A549 (cell line): ENCODE data around the gene HERC2. TPM values are rescaled to one million over a fixed set of nuclear protein-coding genes. Genes with fewer than 3 reads are reported as not detected.

Experiments used
- ATAC-seq, 2 experiments: fragments of 200-7000 bp in 1 of 2; fragments of >200 bp in 1 of 2; cut with Nextera tagmentation in 1 of 2; cut with Tn5 transposase in 1 of 2; 3 replicates each; pipeline versions ENCODE4 v1.8.0 to v1.9.1; 2018 to 2020; ENCODE audit warnings: mild to moderate bottlenecking in 1 of 2, moderate library complexity in 1 of 2
- CTCF ChIA-PET: fragments of 300-600 bp; sonication (Branson Sonifier 250); formaldehyde crosslinking; extraction: SDS; loops from one replicate; lab custom pipeline; 2021; ENCODE audit warnings: antibody characterized with exemption, inconsistent platforms; lab: Yijun Ruan, JAX
- POLR2A ChIA-PET: fragments of 350-600 bp; formaldehyde crosslinking; extraction: SDS; loops from one replicate; lab custom pipeline; 2021; ENCODE audit warnings: antibody characterized with exemption, inconsistent platforms; lab: Yijun Ruan, JAX
- DNase-seq, 2 experiments: peaks; one replicate each; pipeline versions ENCODE4 v3.0.0 to v3.0.0-alpha.2; 2011 to 2016; ENCODE audit warnings: low read depth in 1 of 2, low spot score in 1 of 2
- FAIRE-seq: peaks from 2 replicates; lab custom pipeline; 2011; peaks lifted over from hg19 to GRCh38; lab: Jason Lieb, UNC
- H3K27ac ChIP-seq, 2 experiments: fragments of >200 bp; sonication (Bioruptor Twin); formaldehyde crosslinking; 3 replicates each; pipeline ENCODE4 v1.5.1; 2016 to 2017
- H3K4me1 ChIP-seq: fragments of >200 bp; sonication (Bioruptor Twin); formaldehyde crosslinking; 3 replicates; pipeline ENCODE4 v1.6.1; 2016
- H3K4me2 ChIP-seq: fragments of >200 bp; sonication (Bioruptor Twin); formaldehyde crosslinking; 3 replicates; pipeline ENCODE4 v1.6.1; 2016
- H3K4me3 ChIP-seq: fragments of >200 bp; sonication (Bioruptor Twin); formaldehyde crosslinking; 3 replicates; pipeline ENCODE4 v1.5.1; 2016
- H3K9me3 ChIP-seq: fragments of >200 bp; sonication (Bioruptor Twin); formaldehyde crosslinking; 3 replicates; pipeline ENCODE4 v1.6.1; 2016
- CEBPB ChIP-seq, 2 experiments: fragments of >200 bp in 1 of 2; sonication (Bioruptor Twin) in 1 of 2; formaldehyde crosslinking in 1 of 2; IDR thresholded peaks; 2 replicates each; pipeline ENCODE4 v1.6.1; 2012 to 2016
- CHD4 ChIP-seq: fragments of 200-600 bp; sonication (generic); IDR thresholded peaks from 2 replicates; pipeline ENCODE4 v1.6.1; 2016; ENCODE audit warnings: antibody characterized with exemption, mild to moderate bottlenecking, borderline replicate concordance
- EHF ChIP-seq: fragments of 250-450 bp; sonication (Bioruptor Pico); IDR thresholded peaks from 2 replicates; pipeline ENCODE4 v1.5.0; 2020; ENCODE audit warnings: mild to moderate bottlenecking
- EP300 ChIP-seq, 2 experiments: fragments of >200 bp; sonication (Bioruptor Twin); formaldehyde crosslinking; IDR thresholded peaks; 2 replicates in 1 of 2; 3 replicates in 1 of 2; pipeline ENCODE4 v1.6.1; 2016 to 2017
- FOSB ChIP-seq: fragments of 250-450 bp; sonication (Bioruptor Pico); IDR thresholded peaks from 2 replicates; pipeline ENCODE4 v1.5.0; 2020; ENCODE audit warnings: mild to moderate bottlenecking, moderate library complexity
- KDM1A ChIP-seq: fragments of 200-600 bp; sonication (generic); IDR thresholded peaks from 2 replicates; pipeline ENCODE4 v1.6.1; 2016; ENCODE audit warnings: low read depth, mild to moderate bottlenecking
- KDM5A ChIP-seq: fragments of 200-600 bp; sonication (generic); IDR thresholded peaks from 2 replicates; pipeline ENCODE4 v1.6.1; 2016; ENCODE audit warnings: antibody characterized with exemption, mild to moderate bottlenecking
- NR3C1 ChIP-seq: fragments of >200 bp; sonication (Bioruptor Twin); formaldehyde crosslinking; IDR thresholded peaks from 3 replicates; pipeline ENCODE4 v1.6.1; 2017
- PHF8 ChIP-seq: fragments of 200-600 bp; sonication (generic); IDR thresholded peaks from 2 replicates; pipeline ENCODE4 v1.6.1; 2016; ENCODE audit warnings: low read depth, mild to moderate bottlenecking, antibody characterized with exemption, moderate library complexity, borderline replicate concordance
- POLR2A ChIP-seq: IDR thresholded peaks from 2 replicates; pipeline ENCODE4 v1.6.1; 2012; ENCODE audit warnings: mild to moderate bottlenecking, low read length
- POLR2AphosphoS2 ChIP-seq: conservative IDR thresholded peaks from 2 replicates; pipeline ENCODE4 v1.6.1; 2012; ENCODE audit warnings: low read length, improper control_type of control experiment, inconsistent platforms
- RAD21 ChIP-seq, 2 experiments: fragments of >200 bp in 1 of 2; sonication (Bioruptor Twin) in 1 of 2; formaldehyde crosslinking in 1 of 2; IDR thresholded peaks in 1 of 2; conservative IDR thresholded peaks in 1 of 2; 2 replicates in 1 of 2; 3 replicates in 1 of 2; pipeline ENCODE4 v1.6.1; 2012 to 2018; ENCODE audit warnings: inconsistent platforms in 1 of 2
- RNF2 ChIP-seq: fragments of 200-600 bp; sonication (generic); IDR thresholded peaks from 2 replicates; pipeline ENCODE4 v1.6.1; 2016; ENCODE audit warnings: low read depth, mild to moderate bottlenecking, antibody characterized with exemption, moderate library complexity, borderline replicate concordance
- SMC3 ChIP-seq: fragments of >200 bp; sonication (Bioruptor Twin); formaldehyde crosslinking; IDR thresholded peaks from 3 replicates; pipeline ENCODE4 v1.6.1; 2018; ENCODE audit warnings: inconsistent platforms
- SREBF2 ChIP-seq: fragments of 450-650 bp; IDR thresholded peaks from 2 replicates; pipeline ENCODE4 v1.6.1; 2014; ENCODE audit warnings: mild to moderate bottlenecking, moderate library complexity
- USF2 ChIP-seq: fragments of 450-650 bp; IDR thresholded peaks from 2 replicates; pipeline ENCODE4 v1.6.1; 2014; ENCODE audit warnings: antibody characterized with exemption
- ZNF302 ChIP-seq: fragments of 250-450 bp; sonication (Bioruptor Pico); IDR thresholded peaks from 2 replicates; pipeline ENCODE4 v1.9.0; 2021; ENCODE audit warnings: inconsistent platforms, mild to moderate bottlenecking, moderate library complexity
- ZSCAN20 ChIP-seq: fragments of 250-450 bp; sonication (Bioruptor Pico); IDR thresholded peaks from 2 replicates; pipeline ENCODE4 v1.8.0; 2022; ENCODE audit warnings: mild to moderate bottlenecking, moderate library complexity
- WGBS: methylation state at CpG from one replicate; pipeline ENCODE4 v1.1.6; 2017; ENCODE audit errors: missing lambda C conversion rate; 5-methylcytosine and 5-hydroxymethylcytosine counted together
- polyA plus RNA-seq, 4 experiments: library from polyadenylated mRNA; depleted of rRNA in 3 of 4; stranded (reverse); fragments of >200 nt; fragmentation: RNase III in 1 of 4; extraction: RNeasy Plus Mini Kit Qiagen cat#74134 plus additional on column Dnase treatment in 1 of 4; gene quantifications; 2 replicates in 3 of 4; 3 replicates in 1 of 4; pipeline ENCODE4 v1.2.3, GENCODE V29; 2011 to 2017
- TF ChIP-seq, protein P1 (sequence below): IDR thresholded peaks from 2 replicates; pipeline ENCODE4 v1.6.1; 2012
- TF ChIP-seq, protein P2 (sequence below): fragments of >200 bp; sonication (Bioruptor Twin); formaldehyde crosslinking; IDR thresholded peaks from 3 replicates; pipeline ENCODE4 v1.5.1; 2016

HERC2 gene
- polyA plus RNA-seq, 2 of the 4 experiments (the other 2 are of a cell fraction): 31.4 to 32.8 TPM

DNA sequence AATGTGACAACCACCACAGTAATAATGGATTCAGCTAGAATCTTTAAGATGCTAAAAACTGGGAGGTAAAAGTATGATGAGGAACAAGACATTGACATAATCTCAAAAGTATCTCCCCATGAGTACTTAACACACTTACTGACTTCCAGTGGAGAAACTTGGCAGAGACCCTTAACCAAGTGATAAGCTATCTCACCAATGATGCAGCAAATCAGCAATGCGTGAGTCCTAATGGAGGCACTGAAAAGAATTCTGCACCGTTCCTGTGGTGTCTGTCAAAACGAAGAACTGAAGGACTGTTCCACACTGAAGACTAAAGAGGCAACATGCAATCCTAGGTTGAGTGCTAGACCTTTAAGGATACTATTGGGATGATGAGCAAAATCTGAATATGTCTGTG, 154.9 kb downstream of the HERC2 start:
- no peak overlapping the region for H3K4me3 ChIP-seq
- no peak for DNase-seq
- H3K4me2 ChIP-seq: no peak overlapping the region
- ChIA-PET POLR2A (no interaction called here), CTCF (no interaction called here)
- no peak overlapping the region for H3K27ac ChIP-seq
- H3K4me1 ChIP-seq: no peaks in the 10 kb centered on the region
- H3K9me3 ChIP-seq: no peaks in the 10 kb centered on the region
- TF ChIP-seq KDM5A (no peak), RAD21 (conservative IDR thresholded peaks at IDR 0.05 in 1 of 2, IDR thresholded peaks at IDR 0.05 in 1 of 2) (no peak), SMC3 (no peak), USF2 (no peak), EP300 (IDR thresholded peaks at IDR 0.05) (no peak), FOSB (CRISPR knock-in tag) (no peak), NR3C1 (no peak)
- TF ChIP-seq, protein P1, sequence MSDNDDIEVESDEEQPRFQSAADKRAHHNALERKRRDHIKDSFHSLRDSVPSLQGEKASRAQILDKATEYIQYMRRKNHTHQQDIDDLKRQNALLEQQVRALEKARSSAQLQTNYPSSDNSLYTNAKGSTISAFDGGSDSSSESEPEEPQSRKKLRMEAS: no peak
- TF ChIP-seq, all 56 proteins: peak for 0
- FAIRE-seq (no peak), ATAC-seq (no peak)
- 96% methylated on average over 3 of the region's 3 CpGs for WGBS

- WGBS: 98% methylated on average over 1 of the region's 1 CpG
- ChIA-PET CTCF (interaction anchor here (0.6 kb wide), 1 partner anchor 1872 kb away, joined by 4 read pairs; no protein-coding TSS in a partner anchor), POLR2A (no interaction called here)
- Histone ChIP-seq H3K4me2 (no peak overlapping the region), H3K4me1 (no peaks in the 10 kb centered on the region), H3K27ac (no peak overlapping the region), H3K4me3 (no peak overlapping the region), H3K9me3 (no peaks in the 10 kb centered on the region)
- DNase-seq: no peak
- no peak for FAIRE-seq
- TF ChIP-seq POLR2AphosphoS2: no peak
- no peak for ATAC-seq
Measured at GRCh38 chr15:28165791-28166190, 156.2 kb downstream of the HERC2 start.

- 0 out of 2 replicates have a peak, but pooled peaks have one; percentile 18 for TF ChIP-seq POLR2A
- no peak for TF ChIP-seq SREBF2
- TF ChIP-seq, all 56 proteins: peak for 1
- WGBS: 86% methylated on average over 3 of the region's 3 CpGs
- no peak overlapping the region for H3K4me2 ChIP-seq
- ATAC-seq: no peak
- CTCF ChIA-PET: no interaction called here
- no peak overlapping the region for H3K4me3 ChIP-seq
- H3K4me1 ChIP-seq: no peaks in the 10 kb centered on the region
- POLR2A ChIA-PET: no interaction called here
- no peaks in the 10 kb centered on the region for H3K9me3 ChIP-seq
- FAIRE-seq: no peak
- DNase-seq: no peak
- H3K27ac ChIP-seq: no peak overlapping the region
Measured at GRCh38 chr15:28164876-28165275, 157.1 kb downstream of the HERC2 start.

DNA sequence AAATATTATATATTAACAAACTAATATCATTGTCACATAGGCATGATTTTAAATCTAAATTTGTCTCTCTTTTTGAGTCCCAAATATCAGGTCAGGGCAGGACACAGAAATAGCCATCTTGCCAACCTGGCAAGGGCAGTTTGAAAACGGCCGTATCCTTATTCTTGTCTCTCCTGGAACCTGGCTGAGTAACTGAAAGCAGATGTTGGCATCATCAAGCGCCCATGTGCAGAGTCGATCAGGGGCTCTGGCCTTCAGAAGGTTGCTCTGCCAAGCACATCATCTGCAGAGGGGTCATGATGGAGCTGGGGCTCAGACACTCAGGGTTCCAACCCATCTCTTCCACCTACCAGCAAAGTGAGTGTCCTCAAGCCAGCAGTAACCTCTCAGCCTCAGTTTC, 167.7 kb downstream of the HERC2 start:
- DNase-seq (no peak), FAIRE-seq (no peak)
- Histone ChIP-seq H3K4me3 (no peak overlapping the region), H3K4me2 (no peak overlapping the region), H3K27ac (no peak overlapping the region)
- POLR2A ChIA-PET: no interaction called here
- 93% methylated on average over 4 of the region's 4 CpGs for WGBS
- TF ChIP-seq, protein P2, sequence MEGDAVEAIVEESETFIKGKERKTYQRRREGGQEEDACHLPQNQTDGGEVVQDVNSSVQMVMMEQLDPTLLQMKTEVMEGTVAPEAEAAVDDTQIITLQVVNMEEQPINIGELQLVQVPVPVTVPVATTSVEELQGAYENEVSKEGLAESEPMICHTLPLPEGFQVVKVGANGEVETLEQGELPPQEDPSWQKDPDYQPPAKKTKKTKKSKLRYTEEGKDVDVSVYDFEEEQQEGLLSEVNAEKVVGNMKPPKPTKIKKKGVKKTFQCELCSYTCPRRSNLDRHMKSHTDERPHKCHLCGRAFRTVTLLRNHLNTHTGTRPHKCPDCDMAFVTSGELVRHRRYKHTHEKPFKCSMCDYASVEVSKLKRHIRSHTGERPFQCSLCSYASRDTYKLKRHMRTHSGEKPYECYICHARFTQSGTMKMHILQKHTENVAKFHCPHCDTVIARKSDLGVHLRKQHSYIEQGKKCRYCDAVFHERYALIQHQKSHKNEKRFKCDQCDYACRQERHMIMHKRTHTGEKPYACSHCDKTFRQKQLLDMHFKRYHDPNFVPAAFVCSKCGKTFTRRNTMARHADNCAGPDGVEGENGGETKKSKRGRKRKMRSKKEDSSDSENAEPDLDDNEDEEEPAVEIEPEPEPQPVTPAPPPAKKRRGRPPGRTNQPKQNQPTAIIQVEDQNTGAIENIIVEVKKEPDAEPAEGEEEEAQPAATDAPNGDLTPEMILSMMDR: no peak
- no peak for TF ChIP-seq ZSCAN20 (CRISPR knock-in tag)
- TF ChIP-seq EP300 (IDR thresholded peaks at IDR 0.05): no peak
- no peak for TF ChIP-seq PHF8
- TF ChIP-seq KDM1A: no peak
- no peak for TF ChIP-seq CEBPB (IDR thresholded peaks at IDR 0.05)
- no peak for TF ChIP-seq ZNF302 (CRISPR knock-in tag)
- TF ChIP-seq CHD4: no peak
- no peak for TF ChIP-seq EHF (CRISPR knock-in tag)
- no peak for TF ChIP-seq RNF2
- TF ChIP-seq, all 56 proteins: peak for 0
- no peaks in the 10 kb centered on the region for H3K9me3 ChIP-seq
- ATAC-seq: no peak
- CTCF ChIA-PET: interaction anchor here (1.0 to 3.2 kb wide), 3 partner anchors 13 to 28 kb away, joined by 3 to 15 read pairs (median 4); no protein-coding TSS in a partner anchor
- H3K4me1 ChIP-seq: peaks cover 11% of the 10 kb centered on the region
